Vagina (tissue), 2 donors: ENCODE results near the gene CDK14.

ENCODE experiments used
- CTCF ChIP-seq, 3 experiments: fragments of 450-650 bp in 2 of 3; fragments of 200-600 bp in 1 of 3; sonication (generic) in 1 of 3; IDR thresholded peaks; one replicate each; pipeline ENCODE4 v1.5.1; 2017 to 2019; ENCODE audit warnings: antibody characterized with exemption in 3 of 3, mild to moderate bottlenecking in 2 of 3, moderate library complexity in 2 of 3
- POLR2A ChIP-seq, 2 donors: fragments of 450-650 bp; IDR thresholded peaks; one replicate each; pipeline ENCODE4 v1.6.1; 2017; ENCODE audit warnings: antibody characterized with exemption in 2 of 2, mild to moderate bottlenecking in 2 of 2, moderate library complexity in 2 of 2
- POLR2AphosphoS5 ChIP-seq, 2 donors: sonication (generic); formaldehyde crosslinking; IDR thresholded peaks; one replicate each; pipeline ENCODE4 v1.9.0; 2017; ENCODE audit warnings: antibody characterized with exemption in 2 of 2, mild to moderate bottlenecking in 2 of 2, low read depth in 1 of 2; ENCODE audit not compliant: insufficient read depth in 1 of 2

- no peak for TF ChIP-seq POLR2A (IDR thresholded peaks at IDR 0.05)
- no peak for TF ChIP-seq POLR2AphosphoS5 (IDR thresholded peaks at IDR 0.05; ENCODE audit: insufficient read depth in 1 of 2, low read depth in 1 of 2)
- no peak for TF ChIP-seq CTCF (IDR thresholded peaks at IDR 0.05)
These were observed 114.3 kb downstream of the CDK14 start for GRCh38 chr7:90710466-90710850.
